Measurements from ENCODE around the gene NFIL3. TPM values are rescaled to one million over a fixed set of nuclear protein-coding genes. Genes with fewer than 3 reads are reported as not detected.

Gene NFIL3
- total and polyA plus RNA-seq, 2 of the 4 experiments (the other 2 are of a cell fraction), result 27.6 to 27.7 TPM

- BruUV-seq (replicated peaks), result no TSS peak
- Histone ChIP-seq H4K8ac (ENCODE audit: low read depth in 2 of 2, low read length in 2 of 2) (peak overlapping the region in 1 of 2 experiments; percentile 22; a peak in 2 of 4 replicates), H3K4ac (ENCODE audit: low read depth, low read length) (peak overlapping the region; percentile 3; the same call in 1 of the 2 replicates), H3K4me3 (ENCODE audit: insufficient read depth, low read depth, low read length) (no peak overlapping the region), H3K18ac (ENCODE audit: low read depth, low read length) (no peak overlapping the region), H3K27ac (ENCODE audit: insufficient read depth, low read length) (peak overlapping the region; percentile 28; the same call in 1 of the 2 replicates), H3K27me3 (ENCODE audit: control insufficient read depth, insufficient read depth, low read length) (no peaks in the 10 kb centered on the region), H2BK15ac (ENCODE audit: low read depth, low read length) (no peak overlapping the region), H3K14ac (replicated peaks; ENCODE audit: low read depth, low read length) (peak overlapping the region; percentile 62; the same call in 1 of the 2 replicates), H2BK5ac (ENCODE audit: low read depth, low read length, poor library complexity, severe bottlenecking) (peak overlapping the region; percentile 55), H4K91ac (ENCODE audit: insufficient read depth, low read depth, low read length) (no peak overlapping the region), H2BK20ac (ENCODE audit: low read depth, low read length) (no peak overlapping the region), H2BK120ac (ENCODE audit: low read depth, low read length) (0 out of 2 replicates have a peak overlapping the region, but pooled peaks have one; percentile 29), H3K4me1 (ENCODE audit: control insufficient read depth, insufficient read depth, low read length) (peaks cover 11% of the 10 kb centered on the region), H2AFZ (replicated peaks; ENCODE audit: low read length, poor library complexity) (no peak overlapping the region), H3K4me2 (ENCODE audit: low read depth, low read length) (peak overlapping the region; percentile 53), H3K36me3 (ENCODE audit: control insufficient read depth, insufficient read depth, low read length) (peaks cover 3% of the 10 kb centered on the region; the same call in 1 of the 2 replicates), H2AK9ac (replicated peaks; ENCODE audit: low read depth, low read length, poor library complexity) (no peak overlapping the region), H4K20me1 (ENCODE audit: insufficient read depth, low read length) (peaks cover 36% of the 10 kb centered on the region), H3K9me3 (ENCODE audit: control insufficient read depth, insufficient read depth, low read length) (no peaks in the 10 kb centered on the region), H2AK5ac (ENCODE audit: low read depth, low read length) (no peak overlapping the region), H3K9ac (ENCODE audit: low read depth, low read length) (no peak overlapping the region), H4K5ac (ENCODE audit: low read depth, low read length) (0 out of 2 replicates have a peak overlapping the region, but pooled peaks have one; percentile 10), H3K23ac (ENCODE audit: low read depth, low read length) (no peak overlapping the region), H3K56ac (ENCODE audit: extremely low read depth, insufficient read depth, low read length) (no peak overlapping the region), H3K79me1 (ENCODE audit: low read depth in 1 of 2, low read length in 2 of 2) (peaks cover 4 to 18% of the 10 kb centered on the region in 2 experiments; a peak in 3 of 4 replicates), H3K9me1 (ENCODE audit: insufficient read depth, low read length) (peaks cover 4% of the 10 kb centered on the region; the same call in 1 of the 2 replicates)
- ATAC-seq (ENCODE audit: low read depth) (no peak), DNase-seq (no peak)
- POLR2A ChIA-PET (ENCODE audit: unreplicated experiment), result no interaction called here
- intact Hi-C loops (cut with micrococcal nuclease) (loop anchor here (2.0 to 10.0 kb wide), 2 partner anchors 225 to 1253 kb away; no protein-coding TSS in a partner anchor), dilution Hi-C loops (cut with HindIII; ENCODE audit: low sequenced_read_pairs, unreplicated experiment) (no loop called here), in situ Hi-C loops (cut with MboI; ENCODE audit: low sequenced_read_pairs) (loop anchor here (5.0 kb wide), 1 partner anchor 501 kb away; no protein-coding TSS in a partner anchor)
- no peak for TF ChIP-seq MXI1 (IDR thresholded peaks at IDR 0.05; ENCODE audit: borderline replicate concordance, low read depth, low read length)
- TF ChIP-seq USF2 (IDR thresholded peaks at IDR 0.05; ENCODE audit: low read depth, low read length), result no peak
- no peak for TF ChIP-seq CTCF (conservative IDR thresholded peaks at IDR 0.05; ENCODE audit: low read depth, low read length)
- TF ChIP-seq FOS (IDR thresholded peaks at IDR 0.05; ENCODE audit: low read depth, low read length), result no peak
- TF ChIP-seq ELK1 (IDR thresholded peaks at IDR 0.05; ENCODE audit: borderline replicate concordance, low read depth, low read length), result no peak
- TF ChIP-seq RFX5 (IDR thresholded peaks at IDR 0.05; ENCODE audit: low read depth, low read length), result no peak
- TF ChIP-seq BHLHE40 (IDR thresholded peaks at IDR 0.05; ENCODE audit: low read depth, low read length), result no peak
- TF ChIP-seq CEBPB (IDR thresholded peaks at IDR 0.05; ENCODE audit: low read depth, low read length), result no peak; the same call in 1 of the 2 replicates
- no peak for TF ChIP-seq CHD1 (IDR thresholded peaks at IDR 0.05; ENCODE audit: low read depth, low read length)
- TF ChIP-seq MAFK (IDR thresholded peaks at IDR 0.05; ENCODE audit: low read depth, low read length), result no peak
- TF ChIP-seq SMC3 (IDR thresholded peaks at IDR 0.05; ENCODE audit: low read depth, low read length), result no peak
- TF ChIP-seq RAD21 (IDR thresholded peaks at IDR 0.05; ENCODE audit: low read length), result no peak
- TF ChIP-seq NFE2L2 (IDR thresholded peaks at IDR 0.05; ENCODE audit: low read depth, low read length), result no peak
- no peak for TF ChIP-seq POLR2A (IDR thresholded peaks at IDR 0.05; ENCODE audit: low read depth, low read length)
- no peak for TF ChIP-seq RCOR1 (IDR thresholded peaks at IDR 0.05; ENCODE audit: insufficient replicate concordance, low read length)
- TF ChIP-seq MAZ (IDR thresholded peaks at IDR 0.05; ENCODE audit: borderline replicate concordance, low read depth, low read length), result no peak
- CTCF ChIA-PET, result no interaction called here
These were observed 5.4 kb downstream of the NFIL3 start for GRCh38 chr9:91418215-91418610.
